ENCODE data around the gene STRA8.

The STRA8 gene

DNA sequence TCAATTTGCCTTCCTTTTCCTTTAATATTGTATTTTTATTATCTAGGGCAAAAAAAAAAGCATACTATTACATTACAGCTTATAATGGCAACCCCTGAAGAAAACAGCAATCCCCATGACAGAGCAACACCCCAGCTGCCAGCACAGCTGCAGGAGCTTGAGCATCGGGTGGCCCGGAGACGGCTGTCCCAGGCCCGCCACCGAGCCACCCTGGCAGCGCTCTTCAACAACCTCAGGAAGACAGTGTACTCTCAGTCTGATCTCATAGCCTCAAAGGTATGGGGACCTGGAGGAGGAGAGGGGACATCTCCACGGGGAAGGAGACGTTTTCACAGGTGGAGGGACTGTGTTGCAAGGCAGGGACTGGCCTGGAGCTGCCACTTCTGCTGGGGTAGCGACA, 6.8 kb downstream of the STRA8 start:
- no peak for TF ChIP-seq CTCF (conservative IDR thresholded peaks at IDR 0.05; ENCODE audit: low read depth)
- POLR2A ChIA-PET (ENCODE audit: low non-redundant PET), result no interaction called here
- CTCF ChIA-PET, result interaction anchor here (0.8 kb wide), 1 partner anchor 34 kb away, joined by 6 read pairs; no protein-coding TSS in a partner anchor
- no peak overlapping the region for H3K27ac ChIP-seq
- no peak for DNase-seq (ENCODE audit: low spot score)

DNA sequence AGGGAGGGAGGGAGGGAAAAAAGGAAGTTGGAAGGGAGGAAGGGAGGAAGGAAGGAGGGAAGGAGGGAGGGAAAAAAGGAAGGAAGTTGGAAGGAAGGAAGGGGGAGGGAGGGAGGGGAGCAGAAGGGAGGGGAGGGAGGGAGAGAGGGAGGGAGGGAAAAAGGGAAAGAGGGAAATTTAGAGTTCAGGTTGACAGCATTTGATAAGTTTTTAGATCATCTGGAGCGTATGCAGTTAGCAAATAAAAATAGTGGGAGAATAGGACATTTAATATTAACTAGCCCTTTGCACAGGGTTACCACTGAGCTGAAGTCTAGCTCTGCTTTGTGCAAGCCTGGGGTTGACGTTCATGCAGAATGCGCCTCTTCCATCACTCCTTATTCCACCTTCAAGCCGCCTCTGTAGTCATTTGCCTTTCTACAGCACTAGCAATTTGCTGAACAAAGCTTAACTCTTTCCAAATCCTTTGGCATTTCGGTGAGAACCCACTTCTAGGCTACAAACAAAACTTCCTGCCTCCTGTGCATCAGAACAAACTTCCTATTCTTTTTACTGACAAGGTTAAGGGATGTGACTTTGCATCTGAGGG, 8.6 kb downstream of the STRA8 start:
- TF ChIP-seq CTCF (conservative IDR thresholded peaks at IDR 0.05; ENCODE audit: low read depth), result no peak
- POLR2A ChIA-PET (ENCODE audit: low non-redundant PET), result no interaction called here
- DNase-seq (ENCODE audit: low spot score), result no peak
- H3K27ac ChIP-seq, result no peak overlapping the region
- CTCF ChIA-PET, result no interaction called here

GRCh38 chr7:135245226-135246190, 11.9 kb downstream of the STRA8 start:
- POLR2A ChIA-PET (ENCODE audit: low non-redundant PET), result no interaction called here
- DNase-seq (ENCODE audit: low spot score), result no peak
- CTCF ChIA-PET, result no interaction called here
- no peak overlapping the region for H3K27ac ChIP-seq
- TF ChIP-seq CTCF (conservative IDR thresholded peaks at IDR 0.05; ENCODE audit: low read depth), result no peak

- ChIA-PET POLR2A (ENCODE audit: low non-redundant PET) (no interaction called here), CTCF (no interaction called here)
- no peak for TF ChIP-seq CTCF (conservative IDR thresholded peaks at IDR 0.05; ENCODE audit: low read depth)
- DNase-seq (ENCODE audit: low spot score), result no peak
- H3K27ac ChIP-seq, result no peak overlapping the region
Measured at GRCh38 chr7:135246191-135246825, 12.7 kb downstream of the STRA8 start.

DNA sequence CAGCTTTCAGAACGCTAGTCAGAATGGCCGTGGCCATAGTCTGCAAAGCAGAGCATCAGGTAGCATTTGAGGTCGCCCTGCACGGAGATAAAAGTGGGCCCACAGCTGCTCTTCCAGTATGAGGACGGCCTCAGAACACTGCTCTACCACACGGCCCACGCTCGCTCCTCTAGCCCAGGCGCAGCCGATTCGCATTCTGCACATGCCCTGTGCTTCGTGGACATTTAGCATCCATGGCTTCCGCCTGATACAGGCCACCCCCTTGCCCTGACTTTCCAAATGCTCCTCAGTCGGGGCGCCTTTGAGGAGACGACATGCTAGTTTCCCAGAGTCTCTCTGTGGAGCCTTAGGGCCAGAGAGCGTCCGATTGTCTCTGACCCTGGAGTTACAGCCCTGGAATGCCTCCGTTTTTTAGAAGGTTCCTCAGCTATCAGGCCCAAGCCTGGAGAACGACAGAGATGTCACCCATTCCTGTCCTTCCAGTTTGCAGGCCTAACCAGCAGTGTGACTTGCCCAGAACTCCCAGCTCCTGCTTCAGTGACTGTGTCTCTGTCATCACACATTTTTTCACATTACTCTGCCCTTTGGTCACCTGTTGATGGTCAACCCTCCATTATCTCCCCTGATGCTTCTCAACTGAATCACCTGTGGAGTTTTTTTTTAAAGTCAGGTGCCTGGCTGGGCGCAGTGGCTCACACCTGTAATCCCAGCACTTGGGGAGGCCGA, 14.3 kb downstream of the STRA8 start:
- POLR2A ChIA-PET (ENCODE audit: low non-redundant PET), result no interaction called here
- no peak for DNase-seq (ENCODE audit: low spot score)
- CTCF ChIA-PET, result interaction anchor here (0.9 kb wide), 1 partner anchor 88 kb away, joined by 3 read pairs; no protein-coding TSS in a partner anchor
- no peak overlapping the region for H3K27ac ChIP-seq
- no peak for TF ChIP-seq CTCF (conservative IDR thresholded peaks at IDR 0.05; ENCODE audit: low read depth)

GRCh38 chr7:135248546-135248945, 14.9 kb downstream of the STRA8 start:
- ChIA-PET CTCF (no interaction called here), POLR2A (ENCODE audit: low non-redundant PET) (no interaction called here)

More at GRCh38 chr7:135248546-135248945, 14.9 kb downstream of the STRA8 start:
- DNase-seq (ENCODE audit: low spot score), result no peak
- no peak for TF ChIP-seq CTCF (conservative IDR thresholded peaks at IDR 0.05; ENCODE audit: low read depth)
- no peak overlapping the region for H3K27ac ChIP-seq
